SW 1271 (cell line): ENCODE data around the gene COMMD1.
"Not testable (repeated sequence)": the region's sequence is repeated elsewhere in the genome, so short reads cannot be mapped to it uniquely, and the experiment has no call there.

Experiments used
- DNase-seq, 2 experiments: peaks; one replicate each; lab custom pipeline; 2025; lab: John Stamatoyannopoulos, UW

Gene COMMD1

GRCh38 chr2:62141142-62141740 lies 235.8 kb downstream of the COMMD1 start:
- DNase-seq, result no peak

DNA sequence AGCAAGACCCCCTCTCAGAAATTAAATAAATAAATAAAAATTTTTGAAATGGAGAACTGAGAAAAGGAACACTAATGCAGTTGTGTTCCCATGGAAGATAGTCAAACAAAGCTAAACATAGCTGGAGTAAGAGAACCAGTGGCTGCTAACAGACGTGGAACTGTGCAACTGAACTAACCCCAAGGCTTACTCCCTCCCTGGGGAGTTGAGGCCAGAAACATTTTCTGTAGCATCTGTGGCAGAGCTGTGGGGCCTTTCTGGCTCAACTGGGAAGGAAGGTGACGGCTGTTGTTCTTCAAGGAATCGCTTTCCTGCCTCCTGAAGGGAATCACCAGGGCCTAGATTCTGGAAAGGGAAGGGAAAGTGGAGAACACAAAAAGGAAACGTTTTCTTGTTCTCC lies 236.6 kb downstream of the COMMD1 start:
- DNase-seq, result no peak

DNA sequence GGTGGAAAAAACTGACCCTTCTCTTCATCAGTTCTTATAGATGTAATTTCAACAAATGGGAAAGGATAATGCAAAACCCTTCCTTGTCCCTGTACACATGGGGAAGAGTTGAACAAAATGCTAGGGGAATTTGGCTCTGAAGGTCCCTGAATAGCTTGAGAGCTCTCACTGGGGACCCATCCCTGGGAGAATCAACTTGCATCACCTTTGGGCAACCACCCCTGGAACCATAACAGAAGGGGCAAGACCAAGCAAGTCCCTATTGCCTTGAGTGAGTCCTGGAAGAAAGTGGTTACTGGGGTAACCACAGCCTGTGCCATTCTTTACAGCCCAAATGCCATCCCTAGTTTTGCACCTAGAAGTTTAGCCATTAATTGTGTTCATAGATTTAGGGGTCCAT lies 238.2 kb downstream of the COMMD1 start:
- DNase-seq, result no peak

- no peak for DNase-seq
Measured at GRCh38 chr2:62144689-62145477, 239.4 kb downstream of the COMMD1 start.

DNA sequence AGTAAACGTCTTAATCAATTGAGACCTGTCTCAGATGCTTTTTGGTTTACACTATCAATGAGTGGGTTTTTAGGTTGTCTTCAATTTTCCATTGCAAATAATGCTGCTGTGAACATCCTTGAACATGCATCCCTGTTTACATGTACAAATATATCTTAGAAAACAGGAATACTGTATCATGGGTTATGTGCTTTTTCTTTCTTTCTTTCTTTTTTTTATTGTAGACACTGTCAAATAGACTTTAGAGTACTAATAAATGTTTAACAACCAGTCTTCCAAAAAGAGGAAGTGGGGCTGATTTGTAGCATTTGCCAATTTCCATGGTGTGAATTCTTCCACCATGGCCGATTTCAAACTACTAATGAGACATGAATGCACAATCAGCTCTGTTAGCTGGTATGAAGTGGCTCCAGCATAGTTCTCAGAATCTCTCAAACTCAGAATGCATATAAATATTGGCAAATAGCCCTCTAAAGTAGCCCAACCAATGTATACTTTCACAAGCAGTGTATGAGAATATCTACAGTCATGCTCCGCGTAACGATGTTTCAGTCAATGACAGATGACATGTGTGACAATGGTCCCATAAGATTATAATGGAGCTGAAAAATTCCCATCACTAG lies 240.1 kb downstream of the COMMD1 start:
- DNase-seq, result no peak

DNA sequence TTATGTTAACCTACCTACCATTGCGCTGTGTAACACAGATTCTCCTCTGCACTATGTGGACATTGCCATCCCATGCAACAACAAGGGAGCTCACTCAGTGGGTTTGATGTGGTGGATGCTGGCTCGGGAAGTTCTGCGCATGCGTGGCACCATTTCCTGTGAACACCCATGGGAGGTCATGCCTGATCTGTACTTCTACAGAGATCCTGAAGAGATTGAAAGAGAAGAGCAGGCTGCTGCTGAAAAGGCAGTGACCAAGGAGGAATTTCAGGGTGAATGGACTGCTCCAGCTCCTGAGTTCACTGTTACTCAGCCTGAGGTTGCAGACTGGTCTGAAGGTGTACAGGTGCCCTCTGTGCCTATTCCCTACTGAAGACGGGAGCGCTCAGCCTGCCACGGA lies 241.3 kb downstream of the COMMD1 start:
- not testable (repeated sequence) for DNase-seq

DNA sequence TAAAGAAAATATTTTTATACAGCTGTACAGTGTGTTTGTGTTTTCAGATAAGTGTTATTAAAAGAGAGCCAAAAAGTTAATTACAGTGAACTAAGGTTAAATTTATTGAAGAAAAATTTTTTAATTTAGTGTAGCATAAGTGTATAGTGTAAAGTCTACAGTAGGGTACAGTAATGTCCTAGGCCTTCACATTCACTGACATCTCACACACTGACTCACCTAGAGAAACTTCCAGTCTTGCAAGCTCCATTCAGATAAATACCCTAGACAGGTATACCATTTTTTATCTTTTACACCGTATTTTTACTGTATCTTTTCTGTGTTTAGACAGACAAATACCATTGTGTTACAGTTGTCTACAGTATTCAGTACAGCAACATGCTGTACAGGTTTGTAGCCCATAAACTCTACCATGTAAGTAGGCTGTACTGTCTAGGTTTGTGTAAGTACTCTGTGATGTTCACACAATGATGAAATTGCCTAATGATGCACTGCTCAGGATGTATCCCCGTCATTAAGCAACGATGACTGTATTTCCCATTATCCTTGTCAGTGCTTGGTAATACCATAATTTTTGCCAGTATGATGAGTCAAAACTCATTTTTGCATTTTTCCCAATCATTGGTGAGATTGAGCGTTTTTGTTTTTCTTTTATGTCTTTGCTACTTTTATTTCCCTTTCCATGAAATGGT lies 242.3 kb downstream of the COMMD1 start:
- DNase-seq, result no peak

GRCh38 chr2:62149708-62150107 lies 244.2 kb downstream of the COMMD1 start:
- DNase-seq, result no peak

GRCh38 chr2:62150597-62151305 lies 245.3 kb downstream of the COMMD1 start:
- no peak for DNase-seq

DNA sequence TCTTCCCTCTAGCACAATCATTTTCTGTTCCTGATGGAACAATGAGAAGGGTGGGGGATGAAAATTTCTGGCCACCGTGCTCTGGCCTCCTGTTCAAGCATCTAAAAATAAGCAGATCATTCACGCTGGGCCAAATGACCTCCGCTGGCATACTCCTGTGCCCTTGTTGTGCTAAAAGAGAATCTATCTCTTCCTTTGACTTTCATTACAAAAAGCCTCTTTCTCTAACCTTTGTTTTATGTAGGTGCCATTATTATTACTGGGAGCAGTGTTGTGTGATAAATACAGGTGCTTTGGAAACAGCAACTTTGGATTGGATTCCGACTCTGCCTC lies 245.8 kb downstream of the COMMD1 start:
- no peak for DNase-seq

DNA sequence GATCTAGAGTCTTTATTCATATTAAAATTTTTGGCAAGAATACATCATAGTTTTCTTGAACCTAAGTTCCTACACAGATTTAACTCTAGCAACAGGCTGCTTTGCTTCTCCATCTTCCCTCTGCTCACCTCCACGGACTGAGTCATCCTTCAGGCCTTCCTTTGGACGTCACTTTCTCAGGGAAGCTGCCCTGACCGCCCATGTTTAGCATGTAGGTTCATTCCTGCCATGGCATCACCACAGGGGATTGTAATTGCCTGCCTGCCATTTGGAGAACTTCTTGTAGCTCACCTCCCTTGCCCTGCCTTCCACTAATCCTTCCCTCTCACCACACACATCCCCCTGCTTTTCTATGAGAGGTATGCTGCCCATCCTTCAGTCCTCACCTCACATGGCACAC lies 246.5 kb downstream of the COMMD1 start:
- no peak for DNase-seq

DNA sequence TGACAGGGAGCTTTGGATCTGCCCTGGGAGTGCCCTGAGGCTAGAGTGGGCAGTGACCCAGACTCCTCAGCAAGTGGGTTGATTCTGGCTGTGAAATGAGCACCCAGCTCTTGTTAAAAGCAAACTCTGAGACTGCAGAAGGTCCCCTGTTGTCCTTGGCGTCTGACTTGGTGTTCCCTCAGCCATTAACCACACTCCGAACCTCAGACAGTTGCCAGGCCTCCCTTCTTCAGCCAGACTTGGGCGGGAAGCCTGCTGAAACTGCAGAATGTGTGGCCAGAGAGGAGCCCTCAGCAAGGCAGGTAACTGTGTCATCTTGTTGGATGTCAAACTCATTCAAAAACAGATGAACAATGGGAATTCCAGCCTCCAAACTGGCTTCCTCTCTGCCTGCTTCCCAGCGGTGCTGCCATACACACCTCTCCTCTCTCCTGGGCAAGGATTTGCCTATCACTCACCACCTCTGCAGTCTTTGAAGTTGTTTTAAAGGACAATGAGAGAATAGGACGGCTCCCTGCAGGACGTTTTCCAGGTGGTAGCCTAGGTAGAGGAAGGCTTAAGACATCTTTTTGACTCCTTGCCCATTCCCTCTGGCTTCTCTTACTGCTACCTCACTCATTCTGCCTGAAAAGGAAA lies 251.5 kb downstream of the COMMD1 start:
- no peak for DNase-seq

- DNase-seq, result no peak
Measured at GRCh38 chr2:62158444-62159121, 253.1 kb downstream of the COMMD1 start.

DNA sequence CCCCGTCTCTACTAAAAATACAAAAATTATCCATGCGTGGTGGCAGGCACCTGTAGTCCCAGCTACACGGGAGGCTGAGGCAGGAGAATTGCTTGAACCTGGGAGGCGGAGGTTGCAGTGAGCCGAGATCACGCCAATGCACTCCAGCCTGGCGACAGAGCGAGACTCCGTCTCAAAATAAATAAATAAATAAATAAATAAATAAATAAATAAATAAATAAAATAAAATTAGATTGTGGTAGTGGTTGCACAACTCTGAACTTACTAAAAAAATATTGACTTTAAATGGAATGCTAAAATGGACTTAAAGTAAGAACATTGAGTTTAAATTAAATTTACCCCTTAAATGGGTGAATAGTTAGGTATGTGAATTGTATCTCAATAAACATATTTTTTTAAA lies 255.2 kb downstream of the COMMD1 start:
- DNase-seq, result not testable (repeated sequence)

DNA sequence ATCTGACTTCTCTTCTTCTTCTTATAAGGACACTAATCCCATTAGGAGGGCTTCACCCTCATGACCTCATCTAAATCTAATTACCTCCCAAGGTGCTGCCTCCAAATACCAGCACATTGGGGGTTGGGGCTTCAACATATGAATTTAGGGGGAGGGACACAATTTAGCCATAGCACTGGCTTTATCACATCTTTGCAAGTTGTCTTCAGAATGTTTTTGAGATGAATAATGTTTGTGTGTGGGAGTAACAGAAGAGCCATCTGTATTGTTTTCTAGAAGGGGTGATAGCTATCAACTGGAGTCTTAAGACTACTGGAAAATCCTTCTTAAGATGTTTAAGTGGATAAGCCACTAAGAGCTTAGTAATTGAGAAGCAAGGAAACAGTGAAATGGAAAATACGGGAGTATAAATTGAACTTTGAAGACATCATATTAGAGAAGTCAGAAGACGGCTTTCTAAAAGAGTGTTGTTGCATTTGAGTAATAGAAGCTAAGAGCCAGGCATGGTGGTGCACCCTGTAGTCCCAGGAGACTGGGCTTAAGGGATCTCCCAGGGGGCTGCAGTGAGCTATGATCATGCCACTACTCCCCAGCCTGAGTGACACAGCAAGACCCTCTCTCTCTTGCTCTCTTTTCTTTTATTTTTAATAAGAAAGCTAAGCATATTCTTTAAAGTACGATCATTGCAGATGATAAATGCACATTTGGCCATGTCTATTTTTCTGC lies 257.8 kb downstream of the COMMD1 start:
- no peak for DNase-seq

GRCh38 chr2:62163834-62164233 lies 258.4 kb downstream of the COMMD1 start:
- DNase-seq, result no peak

DNA sequence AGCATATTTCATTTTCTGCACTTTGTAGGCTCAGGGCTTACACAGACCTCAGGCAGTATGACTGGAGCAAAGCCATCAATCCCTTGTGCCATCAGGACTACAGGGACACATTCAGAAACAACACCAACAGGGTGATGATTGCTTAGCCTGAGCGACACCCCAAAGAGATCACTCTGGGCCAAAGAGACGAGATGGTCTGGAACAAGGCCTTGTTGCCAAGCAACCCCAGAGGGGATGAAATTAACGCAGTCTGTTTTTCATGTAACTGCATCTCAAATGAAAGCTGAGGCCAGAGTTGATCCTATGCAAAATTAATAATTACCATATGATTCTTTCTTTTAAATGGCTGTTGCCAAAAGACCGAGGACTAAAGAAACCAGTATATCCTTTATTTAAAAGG lies 270.3 kb downstream of the COMMD1 start:
- no peak for DNase-seq

DNA sequence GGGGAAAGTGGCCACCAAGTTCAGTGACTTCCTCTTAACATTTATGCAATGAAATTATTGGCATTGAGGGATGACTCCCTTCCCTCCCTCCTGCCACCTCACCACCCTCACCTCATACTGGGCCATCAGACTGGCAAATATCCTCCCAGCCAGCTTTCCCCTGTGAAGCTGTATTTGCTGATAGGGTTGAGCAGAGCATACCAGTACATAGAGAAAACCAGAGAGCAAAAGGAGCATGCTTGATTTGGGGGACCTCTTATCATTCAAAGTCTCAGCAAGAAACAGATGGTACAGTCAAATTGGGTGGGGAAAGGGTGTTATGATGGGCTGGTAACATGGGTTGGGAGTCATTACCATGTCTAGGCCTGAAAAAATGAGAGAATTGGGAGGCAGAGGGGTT lies 271.3 kb downstream of the COMMD1 start:
- no peak for DNase-seq

DNA sequence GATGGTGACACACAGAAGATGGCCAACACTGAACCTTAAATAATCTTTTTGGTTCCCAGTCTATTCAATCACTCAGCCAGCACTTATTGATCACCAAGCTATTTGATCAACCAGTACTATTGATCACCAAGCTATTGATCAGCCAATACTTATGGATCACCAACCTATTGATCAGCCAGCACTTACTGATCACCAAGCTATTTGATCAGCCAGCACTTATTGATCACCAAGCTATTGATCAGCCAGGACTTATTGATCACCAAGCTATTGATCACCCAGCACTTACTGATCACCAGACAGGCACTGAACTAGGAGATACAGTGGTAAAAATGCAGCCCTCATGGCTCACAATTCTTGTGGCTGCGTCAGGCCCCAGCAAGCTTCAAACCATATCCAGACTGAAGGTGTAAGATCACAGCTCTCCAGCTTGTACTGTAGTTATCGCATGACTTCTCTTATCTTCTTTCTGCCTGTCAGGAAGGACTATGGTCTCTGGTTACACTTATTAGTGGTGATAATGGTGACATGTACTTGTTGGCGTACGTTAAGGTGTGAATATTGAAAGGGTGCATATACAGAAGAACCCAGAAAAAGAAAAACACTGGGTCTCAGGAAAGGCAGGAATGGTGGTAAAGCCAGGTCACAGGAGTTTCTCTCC lies 272.0 kb downstream of the COMMD1 start:
- DNase-seq, result no peak

- DNase-seq, result no peak
Measured at GRCh38 chr2:62178741-62179271, 273.3 kb downstream of the COMMD1 start.
